K562 (cell line): ENCODE results near the gene MAGI2. TPM values are rescaled to one million over a fixed set of nuclear protein-coding genes. Genes with fewer than 3 reads are reported as not detected.
A peak's percentile ranks its signal among the peaks of the same experiment; 100 is the strongest.

Experiments used
- ATAC-seq: fragments of 200-7000 bp; cut with Tn5 transposase; 3 replicates; pipeline ENCODE4 v1.9.1; 2020; ENCODE audit warnings: moderate library complexity
- BruUV-seq: library from RNA; stranded (reverse); fragments of 400-500 nt; replicated peaks from 2 replicates; lab custom pipeline; 2021; lab: Mats Ljungman, UMichigan
- CTCF ChIA-PET: fragments of 300-600 bp; formaldehyde crosslinking; extraction: SDS; loops from one replicate; lab custom pipeline; 2021; ENCODE audit warnings: low intra/inter-chr PET ratio; lab: Yijun Ruan, JAX
- POLR2A ChIA-PET: fragments of 300-600, 350-650 bp; sonication (Branson Sonifier 250); formaldehyde crosslinking; extraction: SDS; loops from one replicate; lab custom pipeline; 2021; ENCODE audit warnings: antibody characterized with exemption, inconsistent platforms; lab: Yijun Ruan, JAX
- DNase-seq, 4 experiments: peaks; one replicate each; pipeline versions ENCODE4 v3.0.0 to v3.0.0-alpha.2; 2011 to 2018; ENCODE audit warnings: low spot score in 3 of 4, mixed read lengths in 3 of 4; ENCODE audit errors: extremely low read depth in 1 of 4
- FAIRE-seq: peaks from 2 replicates; lab custom pipeline; 2011; peaks lifted over from hg19 to GRCh38; lab: Jason Lieb, UNC
- H2AFZ ChIP-seq: 2 replicates; pipeline ENCODE4 v1.6.0; 2011; ENCODE audit warnings: low read depth, low read length, control low read depth, inconsistent platforms
- H3K27ac ChIP-seq: fragments of 200-600 bp; 3 replicates; pipeline ENCODE4 v1.8.0; 2011; ENCODE audit warnings: low read depth, mild to moderate bottlenecking, control low read depth, inconsistent platforms, low read length, moderate library complexity, mixed read lengths; ENCODE audit errors: extremely low read depth
- H3K27me3 ChIP-seq, 2 experiments: fragments of 300-600 bp in 1 of 2; 2 replicates in 1 of 2; 3 replicates in 1 of 2; pipeline versions ENCODE4 v1.6.0 to v1.8.0; 2011; ENCODE audit warnings: inconsistent platforms in 2 of 2, low read length in 2 of 2, mild to moderate bottlenecking in 1 of 2, mixed read lengths in 1 of 2, moderate library complexity in 1 of 2; ENCODE audit not compliant: control insufficient read depth in 2 of 2, insufficient read depth in 2 of 2
- H3K36me3 ChIP-seq: fragments of 300-600 bp; 3 replicates; pipeline ENCODE4 v1.8.0; 2011; ENCODE audit warnings: mild to moderate bottlenecking, low read length, inconsistent platforms; ENCODE audit not compliant: control insufficient read depth, insufficient read depth
- H3K4me1 ChIP-seq, 2 experiments: fragments of 200-600 bp in 1 of 2; replicated peaks in 1 of 2; 2 replicates in 1 of 2; 3 replicates in 1 of 2; pipeline versions ENCODE4 v1.5.1 to v1.8.0; 2011; ENCODE audit warnings: inconsistent platforms in 2 of 2, low read length in 2 of 2, mild to moderate bottlenecking in 1 of 2, mixed read lengths in 1 of 2, moderate library complexity in 1 of 2; ENCODE audit not compliant: control insufficient read depth in 2 of 2, insufficient read depth in 2 of 2
- H3K4me2 ChIP-seq: 2 replicates; pipeline ENCODE4 v1.6.1; 2011; ENCODE audit warnings: low read length, control low read depth, inconsistent platforms, mixed read lengths; ENCODE audit not compliant: insufficient read depth
- H3K4me3 ChIP-seq: fragments of 200-600 bp; sonication (generic), shearing (Covaris generic); 2 replicates; pipeline ENCODE4 v1.5.1; 2016; ENCODE audit warnings: control low read depth, inconsistent platforms
- H3K79me2 ChIP-seq: fragments of 200-600 bp; 3 replicates; pipeline ENCODE4 v1.8.0; 2011; ENCODE audit warnings: low read length, inconsistent platforms; ENCODE audit not compliant: control insufficient read depth, insufficient read depth
- H3K9ac ChIP-seq, 2 experiments: 2 replicates each; pipeline versions ENCODE4 v1.6.0 to v1.6.1; 2011; ENCODE audit warnings: low read depth in 2 of 2, low read length in 2 of 2, control low read depth in 1 of 2, inconsistent platforms in 1 of 2, mild to moderate bottlenecking in 1 of 2, mixed read lengths in 1 of 2; ENCODE audit not compliant: insufficient read depth in 1 of 2
- H3K9me1 ChIP-seq: one replicate; pipeline ENCODE4 v1.6.0; 2011; ENCODE audit warnings: inconsistent platforms, mild to moderate bottlenecking, low read length, moderate library complexity; ENCODE audit not compliant: control insufficient read depth, insufficient read depth
- H3K9me3 ChIP-seq: replicated peaks from 2 replicates; pipeline ENCODE4 v1.5.1; 2011; ENCODE audit warnings: low read depth, low read length, inconsistent platforms; ENCODE audit not compliant: control insufficient read depth, insufficient read depth
- H4K20me1 ChIP-seq: replicated peaks from 2 replicates; pipeline ENCODE4 v1.6.1; 2011; ENCODE audit warnings: low read length, inconsistent platforms, mixed read lengths; ENCODE audit not compliant: control insufficient read depth, insufficient read depth
- FOXJ2 ChIP-seq: fragments of 200-800 bp; sonication (Bioruptor generic); IDR thresholded peaks from 2 replicates; pipeline ENCODE4 v1.6.1; 2016; ENCODE audit warnings: missing genetic modification characterization, missing compliant biosample characterization
- LEF1 ChIP-seq: fragments of 450-650 bp; IDR thresholded peaks from 2 replicates; pipeline ENCODE4 v1.6.1; 2016; ENCODE audit warnings: mild to moderate bottlenecking
- NFIC ChIP-seq: fragments of 450-650 bp; IDR thresholded peaks from 2 replicates; pipeline ENCODE4 v1.6.1; 2017; ENCODE audit warnings: mild to moderate bottlenecking, inconsistent platforms
- POLR2G ChIP-seq: fragments of 200-400 bp; formaldehyde crosslinking; IDR thresholded peaks from 2 replicates; pipeline ENCODE4 v1.6.1; 2017; ENCODE audit warnings: low read depth, mild to moderate bottlenecking, antibody characterized with exemption, low read length, moderate library complexity
- TBP ChIP-seq: optimal IDR thresholded peaks from 2 replicates; pipeline ENCODE3; 2011; ENCODE audit warnings: low read depth, low read length, improper control_type of control experiment
- TCF7 ChIP-seq: sonication (generic); IDR thresholded peaks from 2 replicates; pipeline ENCODE4 v1.6.1; 2016; ENCODE audit warnings: antibody characterized with exemption, borderline replicate concordance
- ZNF384 ChIP-seq: IDR thresholded peaks from 2 replicates; pipeline ENCODE4 v1.6.1; 2012; ENCODE audit warnings: low read depth, low read length, improper control_type of control experiment
- ZNF717 ChIP-seq: fragments of 250-450 bp; sonication (Bioruptor Pico); IDR thresholded peaks from 2 replicates; pipeline ENCODE4 v1.5.0; 2021
- WGBS: fragments of 100-300 bp; shearing (Covaris generic); methylation state at CpG from one replicate; pipeline ENCODE4 v1.1.6; 2016; ENCODE audit warnings: low coverage, mixed read lengths; ENCODE audit not compliant: insufficient coverage; ENCODE audit errors: missing lambda C conversion rate; 5-methylcytosine and 5-hydroxymethylcytosine counted together
- in situ Hi-C: fragments of 300-500 bp; cut with MboI; formaldehyde crosslinking; loops from 4 replicates; pipeline ENCODE4 v1.15.0; 2018; ENCODE audit warnings: inconsistent platforms, mixed read lengths
- intact Hi-C: fragments of 100-400 bp; cut with micrococcal nuclease; formaldehyde crosslinking; loops from 2 replicates; pipeline ENCODE4 v1.14.2; 2022
- polyA plus RNA-seq, 8 experiments: library from polyadenylated mRNA; depleted of rRNA in 4 of 8; stranded (reverse) in 5 of 8; unstranded in 3 of 8; fragments of >200 nt; fragmentation: Nextera tagmentation in 2 of 8; fragmentation: Illumina TruSeq in 1 of 8; extraction: Ambion mirVana in 2 of 8; extraction: Trizol in 1 of 8; gene quantifications; 2 replicates each; pipeline versions ENCODE4 v1.2.1 to v1.2.3, GENCODE V29; 2011 to 2014; ENCODE audit warnings: inconsistent platforms in 1 of 8, missing spikeins in 1 of 8
- total RNA-seq, 7 experiments: library from RNA; depleted of rRNA in 6 of 7; stranded (reverse); fragments of >200 nt in 6 of 7; fragmentation: Illumina TruSeq in 2 of 7; extraction: Trizol in 2 of 7; gene quantifications; 2 replicates each; pipeline versions ENCODE4 v1.2.1 to v1.2.3, GENCODE V29; 2011 to 2021; ENCODE audit warnings: low replicate concordance in 1 of 7

MAGI2 gene
- total and polyA plus RNA-seq, 9 of the 15 experiments (the other 6 are each of a cell fraction or from before 2014, with no cell fraction given), result 0.27 to 1.4 (median 0.70) TPM

DNA sequence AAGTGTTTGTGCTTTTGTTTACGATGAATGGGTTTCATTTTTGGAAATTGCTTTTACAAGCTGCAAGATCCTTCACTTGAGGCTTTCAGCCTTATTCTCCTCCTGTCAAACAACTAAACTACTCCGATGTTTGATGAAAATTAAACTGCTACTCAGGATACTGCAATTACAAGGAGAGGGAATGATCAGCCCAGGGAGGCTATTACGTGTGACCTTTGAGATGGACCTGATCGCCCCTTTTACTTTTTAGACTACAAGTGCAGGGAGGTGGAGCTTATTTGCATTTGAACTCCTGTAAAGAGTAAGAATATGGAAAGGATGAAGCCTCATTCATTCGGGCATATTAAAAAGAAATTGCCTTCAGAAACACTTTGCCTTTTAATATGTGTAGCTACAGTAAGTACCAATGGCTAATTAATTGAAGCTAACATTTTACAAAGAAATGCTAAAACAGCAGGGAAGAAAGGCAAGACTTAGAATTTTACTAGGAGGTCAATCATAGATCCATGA, 1435.8 kb downstream of the MAGI2 start:
- Histone ChIP-seq H3K36me3 (no peaks in the 10 kb centered on the region), H3K9me3 (no peaks in the 10 kb centered on the region), H3K9me1 (no peaks in the 10 kb centered on the region), H3K27ac (no peak overlapping the region), H3K4me1 (peaks cover 18 to 26% of the 10 kb centered on the region in 2 experiments), H3K9ac (no peak overlapping the region), H3K27me3 (no peaks in the 10 kb centered on the region), H4K20me1 (no peaks in the 10 kb centered on the region), H2AFZ (peak overlapping the region; percentile 36), H3K4me2 (peak overlapping the region; percentile 52), H3K4me3 (no peak overlapping the region), H3K79me2 (peaks cover 16% of the 10 kb centered on the region; the same call in 2 of the 3 replicates)
- WGBS, result 46% methylated on average over 5 of the region's 5 CpGs
- DNase-seq (no peak), ATAC-seq (no peak), FAIRE-seq (no peak)
- POLR2A ChIA-PET, result interaction anchor here (0.6 to 1.2 kb wide), 5 partner anchors 10 to 326 kb away, joined by 3 to 5 read pairs (median 4); no protein-coding TSS in a partner anchor
- in situ Hi-C loops (no loop called here), intact Hi-C loops (loop anchor here (2.0 to 10.0 kb wide), 3 partner anchors 77 to 363 kb away; partner anchors contain the start of genes PHTF2 and TMEM60)
- CTCF ChIA-PET, result no interaction called here
- BruUV-seq, result no TSS peak
- TF ChIP-seq TCF7, result no peak
- TF ChIP-seq TBP, result peak; percentile 19

DNA sequence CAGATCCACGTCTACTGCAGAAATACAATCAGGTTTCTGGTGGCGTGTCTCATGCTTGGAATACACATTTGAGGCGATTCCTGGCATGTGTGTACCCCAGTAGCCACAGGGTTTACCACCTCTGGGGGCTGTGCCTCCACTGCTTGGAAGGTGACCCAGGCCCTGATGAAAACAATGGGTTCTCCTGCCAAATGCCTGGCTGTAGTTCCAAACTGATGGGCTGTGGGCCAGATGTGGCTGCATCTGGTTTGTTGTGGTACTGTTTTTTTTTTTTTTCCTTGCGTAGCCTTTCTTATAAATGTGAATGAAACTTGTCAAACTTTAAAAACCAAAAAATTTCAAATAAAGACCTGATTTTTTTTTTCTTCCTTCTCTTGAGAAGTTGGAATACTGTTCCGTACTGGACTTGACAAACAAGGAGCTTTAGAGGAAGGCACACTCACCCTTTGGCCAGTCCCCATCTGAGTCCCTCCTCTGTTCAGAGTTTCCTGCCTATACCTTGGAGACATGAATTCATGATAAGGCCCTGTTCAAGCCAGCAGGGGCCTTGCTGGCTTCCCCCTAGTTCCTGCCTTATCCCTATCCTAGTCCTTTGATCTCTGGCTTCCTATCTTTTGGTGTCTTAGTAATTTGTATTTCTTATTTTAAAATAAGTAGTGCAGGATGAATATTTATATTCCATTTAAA, 1437.8 kb downstream of the MAGI2 start:
- WGBS, result 63% methylated on average over 5 of the region's 5 CpGs
- Histone ChIP-seq H3K4me2 (no peak overlapping the region), H3K9ac (no peak overlapping the region; a peak in 1 of 4 replicates), H3K36me3 (no peaks in the 10 kb centered on the region), H3K4me1 (peaks cover 18 to 26% of the 10 kb centered on the region in 2 experiments), H3K79me2 (peaks cover 16% of the 10 kb centered on the region; the same call in 2 of the 3 replicates), H3K27ac (0 out of 3 replicates have a peak overlapping the region, but pooled peaks have one; percentile 8), H3K9me3 (no peaks in the 10 kb centered on the region), H3K4me3 (no peak overlapping the region), H2AFZ (peak overlapping the region; percentile 53; the same call in 1 of the 2 replicates), H3K9me1 (no peaks in the 10 kb centered on the region), H4K20me1 (no peaks in the 10 kb centered on the region), H3K27me3 (no peaks in the 10 kb centered on the region)
- ChIA-PET POLR2A (no interaction called here), CTCF (no interaction called here)
- TF ChIP-seq NFIC (peak; percentile 69), LEF1 (peak; percentile 26; the same call in 1 of the 2 replicates), POLR2G (no peak), ZNF384 (peak; percentile 73), ZNF717 (no peak), FOXJ2 (peak; percentile 52; the same call in 1 of the 2 replicates)
- FAIRE-seq, result peak; percentile 6
- intact Hi-C loops, result loop anchor here (10.0 kb wide), 2 partner anchors 221 to 361 kb away; partner anchors contain the start of genes PHTF2 and TMEM60
- ATAC-seq, result 0 out of 3 replicates have a peak, but pooled peaks have one; percentile 9
- DNase-seq, result peak in 2 of 4 experiments; percentile 41 to 43
- in situ Hi-C loops, result no loop called here
- no TSS peak for BruUV-seq
